Cortex of kidney (tissue), 1 donor: ENCODE data around the gene PIGH.

Experiments used
- DNase-seq: peaks from one replicate; lab custom pipeline; 2025; lab: John Stamatoyannopoulos, UW

PIGH gene

DNA sequence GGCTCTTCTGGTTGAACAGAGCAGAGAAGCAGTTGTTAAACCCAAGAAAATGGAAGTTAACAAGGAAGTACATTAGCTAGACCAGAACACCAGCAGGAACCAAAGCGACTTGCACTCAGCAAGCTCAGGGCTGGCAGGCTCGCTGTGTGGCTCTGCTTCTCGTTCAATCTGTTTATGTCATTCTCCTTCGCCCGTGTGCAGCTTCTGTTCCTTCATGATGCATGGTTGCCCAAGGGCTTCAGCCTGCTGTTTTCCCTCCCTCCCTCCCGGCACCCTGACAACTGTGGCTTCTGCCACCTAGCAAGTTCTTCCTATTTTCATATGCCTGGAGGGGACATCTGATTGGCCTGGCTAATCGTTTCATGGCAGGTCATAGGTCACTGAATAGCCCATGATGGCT lies 25.3 kb downstream of the PIGH start:
- no peak for DNase-seq

DNA sequence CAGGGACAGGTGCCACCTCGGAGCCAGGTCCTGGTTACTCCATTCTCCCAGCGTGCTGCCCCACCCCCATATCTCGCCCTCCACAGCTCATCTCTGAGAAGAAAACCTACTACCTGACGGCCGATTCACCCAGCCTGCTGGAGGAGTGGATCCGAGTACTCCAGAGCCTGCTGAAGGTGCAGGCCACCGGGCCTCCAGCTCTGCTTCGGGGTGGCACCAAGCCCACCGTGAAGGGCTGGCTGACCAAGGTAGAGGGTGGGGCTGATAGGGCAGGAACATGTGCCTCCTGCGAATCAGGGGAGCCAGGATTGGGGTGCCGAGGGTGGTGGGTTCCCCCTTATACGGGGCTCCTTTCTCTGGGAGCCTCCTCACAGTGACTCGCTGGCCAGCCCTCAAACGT lies 25.9 kb downstream of the PIGH start:
- DNase-seq = no peak

DNA sequence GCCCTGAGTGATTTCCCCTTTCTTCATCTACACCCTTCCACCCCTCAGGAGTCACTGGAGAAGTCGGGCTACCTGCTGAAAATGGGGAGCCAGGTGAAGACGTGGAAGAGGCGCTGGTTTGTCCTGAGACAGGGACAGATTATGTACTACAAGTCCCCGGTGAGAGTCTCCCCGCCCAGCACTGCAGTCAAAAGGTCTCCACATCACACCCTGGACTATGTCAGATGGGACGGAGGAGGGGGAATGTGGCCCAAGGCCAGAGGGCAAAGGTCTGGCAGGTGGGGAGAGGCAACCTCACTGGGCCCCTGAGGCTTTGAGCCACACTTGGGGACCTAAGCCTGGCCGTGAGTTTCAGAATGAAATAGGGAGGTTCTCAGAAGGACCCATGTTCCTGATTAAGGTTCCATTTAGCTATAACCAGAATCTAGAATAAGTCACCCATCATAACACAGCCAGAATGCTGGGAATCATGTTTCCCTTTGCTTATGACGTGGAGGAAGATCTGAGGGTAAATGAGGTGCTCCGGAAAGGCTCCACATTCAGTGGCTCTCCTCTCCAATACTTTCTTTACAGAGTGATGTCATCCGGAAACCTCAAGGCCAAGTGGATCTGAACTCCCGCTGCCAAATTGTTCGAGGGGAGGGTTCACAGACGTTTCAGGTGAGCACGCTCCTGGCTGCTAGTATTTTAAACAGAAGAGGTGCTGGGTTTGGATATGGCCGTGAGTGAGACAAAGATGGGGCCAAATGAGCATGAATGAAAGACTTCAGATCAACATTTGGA lies 26.6 kb downstream of the PIGH start:
- DNase-seq = no peak

DNA sequence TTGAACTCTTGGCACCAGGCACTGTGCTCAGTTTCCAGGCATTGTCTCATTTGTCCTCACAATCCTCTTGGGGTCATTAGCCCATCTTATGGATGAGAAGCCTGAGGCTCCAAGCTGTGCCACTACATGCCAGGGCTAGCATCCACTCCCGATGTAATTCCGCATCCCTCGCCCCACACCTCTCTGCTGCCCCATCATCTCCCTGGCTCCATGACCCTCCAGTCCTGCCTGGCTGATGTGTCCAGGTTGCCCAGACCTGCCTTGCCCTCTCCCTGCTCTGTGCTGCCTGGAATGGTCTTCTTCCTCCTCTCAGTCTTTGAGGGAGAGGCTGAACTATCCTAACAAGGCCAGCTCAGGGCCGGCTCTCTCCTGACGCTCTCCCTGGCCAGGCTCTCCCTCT lies 27.5 kb downstream of the PIGH start:
- no peak for DNase-seq

DNA sequence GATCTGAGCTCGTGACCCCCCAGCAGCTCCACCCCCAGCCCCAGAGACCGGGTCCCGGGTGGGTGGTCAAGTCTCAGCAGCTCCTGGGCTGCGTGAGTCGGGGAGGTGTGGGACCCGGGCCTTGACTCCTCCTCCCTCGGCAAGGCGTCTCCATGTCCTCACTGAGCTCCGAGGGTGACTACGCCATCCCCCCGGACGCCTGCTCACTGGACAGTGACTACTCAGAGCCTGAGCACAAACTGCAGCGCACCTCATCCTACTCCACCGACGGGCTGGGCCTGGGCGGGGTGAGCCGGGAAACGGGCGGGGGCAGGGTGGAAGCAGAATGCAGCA lies 28.1 kb downstream of the PIGH start:
- DNase-seq = no peak

DNA sequence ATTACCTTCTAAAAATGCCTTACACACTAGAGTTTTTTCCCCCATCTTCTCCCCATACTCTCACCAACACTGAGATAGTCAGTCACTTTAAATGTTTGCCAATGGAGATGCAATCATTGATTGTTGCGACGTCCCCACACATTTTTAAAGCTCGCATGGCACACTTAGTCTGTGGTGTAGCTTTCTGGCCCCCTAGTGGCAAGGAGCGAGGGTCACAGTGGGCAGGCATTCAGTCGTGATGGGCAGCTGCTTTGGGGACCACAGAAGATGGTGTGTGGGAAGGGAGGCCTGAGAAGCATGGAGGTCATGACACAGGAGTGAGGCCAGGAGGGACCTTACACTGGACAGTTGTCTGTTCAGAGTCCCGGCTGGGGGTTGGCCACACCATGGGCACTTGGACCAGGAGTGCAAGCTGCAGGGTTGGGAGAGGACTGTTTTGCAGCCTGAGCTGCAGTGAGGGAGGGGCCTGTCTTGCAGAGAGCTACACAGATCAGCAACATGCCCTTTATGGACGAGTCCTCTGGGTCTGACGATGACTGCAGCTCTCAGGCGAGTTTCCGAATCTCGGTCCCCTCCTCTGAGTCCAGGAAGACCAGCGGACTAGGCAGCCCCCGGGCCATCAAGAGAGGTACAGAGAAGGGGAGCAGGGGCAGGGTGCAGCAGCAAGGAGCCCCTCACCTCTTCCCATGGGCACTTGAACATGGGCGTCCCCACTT lies 28.6 kb downstream of the PIGH start:
- DNase-seq = no peak

DNA sequence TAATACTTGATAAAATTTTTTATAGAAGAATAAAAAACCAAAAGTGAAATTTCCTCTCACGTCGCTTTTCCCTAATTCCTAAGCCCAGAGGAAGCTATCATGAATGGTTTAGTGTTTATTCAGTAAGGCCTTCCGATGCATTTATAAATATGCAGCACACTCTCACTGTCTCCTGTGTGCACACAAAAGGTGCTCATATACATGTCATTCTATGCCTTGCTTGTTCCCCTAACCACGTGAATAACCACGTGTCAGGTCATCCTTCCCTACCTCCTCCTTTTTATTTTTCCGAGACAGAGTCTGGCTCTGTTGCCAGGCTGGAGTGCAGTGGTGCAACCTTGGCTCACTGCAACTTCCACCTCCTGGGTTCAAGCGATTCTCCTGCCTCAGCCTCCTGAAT lies 29.6 kb downstream of the PIGH start:
- no peak for DNase-seq

DNA sequence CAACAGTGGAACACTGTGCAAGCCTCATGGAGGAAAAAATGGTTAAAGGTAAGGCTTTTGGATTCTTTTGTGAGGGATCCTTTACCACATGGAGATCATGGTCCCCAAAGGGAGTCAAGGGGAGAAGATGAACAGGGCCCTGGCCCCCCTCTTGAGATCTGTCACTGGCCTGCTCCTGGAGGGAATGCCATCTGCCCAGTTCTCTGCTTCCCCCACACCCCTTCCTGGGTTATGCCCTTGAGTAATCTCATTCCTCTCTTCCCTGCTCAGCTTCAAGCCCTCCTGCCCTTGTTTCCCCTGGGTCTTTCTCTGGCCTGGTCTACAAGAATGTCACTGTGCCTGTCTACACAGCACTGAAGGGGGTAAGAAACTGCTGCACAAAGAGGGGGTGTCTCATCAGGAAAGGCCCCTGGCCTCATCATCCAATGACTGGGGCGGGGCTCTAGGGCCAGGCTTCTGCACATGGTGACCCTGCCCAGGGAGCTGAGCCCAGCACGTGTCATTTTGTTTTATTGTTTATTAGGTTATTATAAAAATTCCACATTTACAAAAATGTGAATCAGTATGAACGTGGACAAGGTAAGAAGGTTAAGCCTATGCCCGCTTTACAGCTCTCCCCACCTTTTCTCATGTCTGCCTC lies 30.3 kb downstream of the PIGH start:
- DNase-seq = no peak

DNA sequence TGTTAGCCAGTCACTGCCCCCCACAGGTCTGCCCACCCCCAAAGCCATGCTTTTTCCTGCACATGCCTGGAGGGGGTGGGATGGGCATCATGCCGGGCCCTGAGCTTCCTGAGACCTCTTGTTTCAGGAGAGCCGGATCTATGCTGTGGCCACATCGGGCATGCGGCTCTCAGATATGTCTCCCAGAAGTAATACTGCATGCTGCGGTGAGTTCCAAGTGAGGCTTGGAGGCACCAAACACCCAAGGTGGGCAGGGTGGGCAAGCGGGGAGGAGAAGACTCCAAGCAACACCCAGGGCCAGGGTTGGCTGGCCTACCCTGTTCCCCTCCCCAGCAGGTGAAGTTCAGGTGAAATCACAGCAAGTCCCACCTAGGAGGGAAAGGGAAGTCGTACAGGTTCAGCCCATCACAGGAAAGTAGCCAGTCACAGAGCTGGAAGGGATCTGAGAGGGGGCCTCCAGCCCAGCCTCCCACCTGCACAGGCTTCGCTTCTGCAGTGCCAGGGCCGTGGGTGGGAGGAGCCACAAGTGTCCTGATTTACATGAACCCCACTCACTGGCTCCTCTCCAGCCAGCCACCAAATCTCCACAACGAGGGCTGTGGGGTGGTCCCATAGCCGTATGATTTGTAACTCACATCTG lies 30.9 kb downstream of the PIGH start:
- no peak for DNase-seq

DNA sequence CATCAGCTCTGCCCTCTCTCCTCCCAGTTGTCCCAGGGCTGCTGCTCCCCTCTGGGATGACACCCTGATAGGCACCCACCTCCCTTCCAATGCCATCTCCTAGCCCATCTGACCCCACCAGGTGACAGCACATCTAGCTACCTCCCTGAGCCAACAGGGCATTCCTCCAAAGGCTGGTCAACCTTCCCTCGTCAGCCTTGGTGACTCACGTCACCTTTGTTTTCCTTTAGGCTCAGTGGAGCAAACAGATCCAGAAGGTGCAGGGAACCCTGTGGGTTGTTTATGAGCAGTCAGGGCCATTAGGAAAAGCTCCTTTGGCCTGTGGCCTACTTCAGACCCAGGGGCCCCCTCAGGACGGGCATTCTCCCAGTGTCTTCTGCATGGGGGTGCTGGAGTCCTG lies 32.4 kb downstream of the PIGH start:
- DNase-seq = no peak

DNA sequence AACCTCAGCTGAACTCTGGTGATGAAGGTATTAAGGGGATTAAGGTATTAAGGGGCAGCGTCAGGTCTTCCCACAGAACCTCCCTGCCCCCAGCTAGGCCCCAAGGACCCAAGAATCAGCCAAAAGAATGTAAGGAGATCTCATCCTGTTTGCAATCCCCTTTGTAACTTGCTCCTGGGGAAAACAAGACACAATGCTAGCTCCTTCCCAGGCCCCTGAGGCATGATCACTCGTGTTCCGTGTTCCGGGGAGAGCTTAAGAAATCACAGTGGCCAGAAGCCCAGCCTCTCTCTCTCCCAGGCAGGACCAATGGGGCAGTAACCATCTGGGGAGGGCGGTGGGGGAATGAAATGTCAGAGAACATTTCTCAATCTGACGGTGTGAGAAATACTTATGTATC lies 33.2 kb downstream of the PIGH start:
- no peak for DNase-seq

DNA sequence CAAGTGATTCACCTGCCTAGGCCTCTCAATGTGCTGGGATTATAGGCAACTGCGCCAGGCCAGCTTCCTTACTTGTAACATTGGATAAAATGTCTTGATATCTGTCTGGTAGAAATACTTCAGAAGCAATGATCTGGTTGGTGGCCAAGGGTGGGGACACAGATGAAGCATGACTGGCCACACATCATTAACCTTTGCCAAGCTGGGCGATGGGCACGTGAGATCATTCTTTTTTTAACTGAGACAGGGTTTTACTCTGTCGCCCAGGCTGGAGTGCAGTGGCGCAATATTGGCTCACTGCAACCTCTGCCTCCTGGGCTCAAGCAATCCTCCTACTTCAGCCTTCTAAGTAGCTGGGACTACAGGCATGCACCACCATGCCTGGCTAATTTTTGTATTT lies 35.8 kb downstream of the PIGH start:
- DNase-seq = no peak

DNA sequence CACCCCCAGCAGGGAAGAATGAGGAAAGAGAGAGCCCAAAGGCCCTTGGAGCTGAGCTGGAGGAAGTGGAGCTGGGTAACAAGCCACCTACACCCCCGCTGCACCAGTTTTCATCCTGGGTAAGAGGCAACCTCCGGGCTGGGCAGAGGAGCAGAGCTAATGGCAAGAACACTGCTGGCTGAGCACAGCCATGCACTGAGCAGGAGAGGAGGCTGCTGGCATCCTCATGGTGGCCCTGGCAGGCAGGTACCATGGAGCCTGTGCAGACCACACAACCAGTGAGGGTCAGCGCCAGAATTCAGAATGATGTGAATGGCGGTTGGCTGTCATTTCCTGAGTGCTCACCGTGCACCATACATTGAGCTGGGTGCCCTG lies 37.3 kb downstream of the PIGH start:
- no peak for DNase-seq

DNA sequence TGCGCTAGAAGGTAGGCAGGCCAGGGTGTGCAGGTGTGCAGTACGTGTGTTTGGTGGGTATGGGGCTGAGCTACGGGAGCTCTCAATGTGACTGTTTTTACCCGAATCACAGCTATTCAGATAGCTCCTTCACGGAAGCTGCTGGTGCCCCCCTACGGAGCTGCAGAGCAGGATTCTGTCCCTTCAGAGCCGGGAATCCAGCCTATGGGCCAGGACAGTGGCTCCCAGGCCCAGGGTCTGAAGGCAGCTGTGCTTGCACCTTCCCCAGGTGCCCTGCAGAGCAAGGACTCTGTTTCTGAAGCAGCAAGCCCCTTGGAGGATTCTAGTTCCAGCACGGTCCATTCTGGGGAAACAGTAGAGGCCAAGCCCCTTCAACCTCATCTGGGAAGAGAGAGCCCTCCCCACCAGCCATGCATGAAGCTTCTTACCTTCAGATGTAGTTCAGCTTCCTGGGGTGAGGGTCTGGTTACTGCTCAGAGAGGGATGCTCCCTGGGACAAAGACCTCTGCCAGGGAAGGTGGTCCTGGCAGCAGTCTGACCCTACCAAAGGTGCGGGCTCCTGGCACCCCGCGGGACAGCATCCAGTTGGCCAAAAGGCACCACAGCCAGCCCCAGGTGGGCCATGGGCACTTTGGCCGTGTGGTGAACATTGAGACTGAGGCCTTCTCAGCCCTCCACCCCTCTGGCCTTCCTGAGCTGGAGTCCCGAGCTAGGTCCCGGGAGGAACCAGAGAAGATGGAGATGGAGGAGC lies 37.9 kb downstream of the PIGH start:
- no peak for DNase-seq

DNA sequence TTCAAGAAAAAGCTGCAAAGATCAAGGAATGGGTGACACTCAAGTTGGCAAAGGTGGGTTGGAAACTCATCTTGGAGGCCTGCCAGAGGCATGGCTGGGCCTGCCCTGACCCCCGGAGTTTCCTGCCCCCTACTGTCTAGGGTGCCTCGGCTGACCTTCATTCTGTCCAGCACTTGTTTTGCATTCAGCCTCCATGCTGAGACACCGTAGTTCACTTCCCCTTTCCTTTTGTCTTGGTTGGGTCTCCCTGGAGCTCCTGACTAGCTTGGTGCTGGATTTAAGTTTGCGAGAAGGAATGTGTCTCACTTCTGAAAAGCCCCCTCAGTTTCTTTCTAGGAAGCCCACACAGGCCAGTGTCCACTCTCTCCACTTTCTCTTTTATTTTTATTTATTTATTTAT lies 40.4 kb downstream of the PIGH start:
- DNase-seq = no peak

DNA sequence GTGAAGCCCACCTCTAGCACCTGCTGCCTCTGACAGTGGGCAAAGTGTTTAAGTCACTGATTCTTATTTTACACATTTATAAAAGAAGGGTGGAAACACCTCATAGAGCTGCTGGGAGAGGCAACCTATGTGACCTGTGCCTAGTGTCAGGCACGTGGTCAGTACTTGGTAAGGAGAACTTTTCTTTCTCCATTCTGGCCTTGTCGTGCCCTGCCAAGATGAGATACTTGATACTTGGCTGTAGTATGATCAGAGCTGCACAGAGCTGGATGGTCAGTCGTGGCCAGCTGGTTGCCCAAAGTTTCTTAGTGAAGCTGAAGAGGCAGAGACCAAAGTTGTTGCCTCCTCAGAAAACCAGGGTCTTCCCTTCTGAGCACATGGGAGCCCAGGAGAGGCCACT lies 42.4 kb downstream of the PIGH start:
- no peak for DNase-seq

DNA sequence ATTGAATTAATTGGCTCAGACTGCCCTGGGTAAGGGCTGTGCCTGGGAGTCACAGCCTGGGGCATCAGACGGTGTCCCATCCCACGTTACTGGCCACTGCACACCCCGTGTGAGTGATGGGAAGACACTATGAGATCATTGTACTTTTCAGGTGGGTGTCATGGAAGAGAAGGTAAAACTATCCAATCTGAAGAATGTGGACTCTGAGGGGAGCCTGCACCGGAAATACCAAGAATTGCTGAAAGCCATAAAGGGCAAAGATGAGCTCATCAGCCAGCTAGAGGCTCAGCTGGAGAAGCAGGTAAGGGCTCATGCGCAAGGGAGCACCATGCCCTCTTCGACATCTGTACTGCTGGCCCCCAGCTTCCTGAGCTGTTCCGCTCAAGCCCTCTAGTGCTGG lies 43.0 kb downstream of the PIGH start:
- no peak for DNase-seq

DNA sequence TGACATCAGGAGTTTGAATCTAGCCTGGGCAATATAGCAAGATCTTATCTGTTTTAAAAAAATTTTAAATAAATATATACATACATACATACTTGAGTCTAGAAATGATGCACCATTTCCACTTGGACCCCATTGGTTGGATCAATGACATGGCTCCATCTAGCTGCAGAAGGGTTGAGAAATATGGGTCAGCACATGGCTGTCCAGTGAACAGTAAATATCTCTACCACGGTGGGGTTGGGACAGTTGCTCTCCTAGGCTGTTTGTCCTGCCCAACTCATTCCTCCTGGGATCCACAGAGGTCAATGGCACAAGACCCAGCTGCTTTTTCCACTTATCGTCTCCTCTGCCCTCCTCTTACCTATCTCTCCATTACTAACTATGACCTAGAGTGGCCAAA lies 43.4 kb downstream of the PIGH start:
- DNase-seq = no peak

DNA sequence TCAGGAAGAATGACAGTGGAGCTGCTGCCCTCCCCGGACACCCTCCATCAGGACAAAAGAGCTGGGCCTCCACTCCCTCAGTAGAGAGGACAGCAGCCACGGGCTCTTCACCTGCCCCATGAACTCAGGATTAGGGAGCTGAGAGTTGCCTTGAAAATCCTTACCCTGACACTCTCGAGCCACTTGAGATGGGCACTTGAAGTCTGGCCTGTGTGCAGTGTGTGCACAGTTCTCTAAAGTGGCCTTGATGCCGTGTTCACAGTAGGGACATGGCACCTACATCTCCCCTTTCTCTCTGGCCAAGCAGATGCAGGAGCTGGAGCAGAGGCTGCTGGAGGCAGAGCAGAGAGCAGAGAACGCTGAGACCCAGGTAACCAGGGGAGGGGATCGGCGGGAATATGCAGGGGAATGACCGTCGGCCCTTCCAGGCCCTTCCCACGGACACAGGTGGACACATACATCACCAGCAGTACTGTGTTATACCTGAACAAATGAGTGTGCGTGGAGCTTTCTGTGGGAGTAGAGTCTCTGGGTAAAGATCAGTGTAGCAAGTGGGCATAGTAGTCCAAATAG lies 44.5 kb downstream of the PIGH start:
- no peak for DNase-seq

DNA sequence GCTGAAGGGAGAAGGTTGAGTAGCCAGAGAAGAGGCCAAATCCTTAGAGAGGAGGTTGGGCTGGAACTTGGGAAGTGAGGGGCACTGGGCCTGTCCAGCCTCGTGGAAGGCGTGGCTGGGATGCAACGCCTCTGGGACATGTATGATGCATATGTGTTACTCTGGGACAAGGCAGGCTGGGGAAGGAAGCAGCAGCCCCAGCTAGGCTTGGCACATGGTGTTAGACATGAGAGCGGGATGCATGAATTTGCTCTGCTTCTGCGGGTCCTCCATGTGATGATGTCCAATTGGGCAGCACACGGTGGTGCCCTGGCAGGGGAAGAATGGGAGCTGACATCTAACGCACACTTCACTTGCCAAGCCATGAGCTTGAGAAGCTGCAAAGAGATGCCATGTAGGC lies 45.7 kb downstream of the PIGH start:
- no peak for DNase-seq

DNA sequence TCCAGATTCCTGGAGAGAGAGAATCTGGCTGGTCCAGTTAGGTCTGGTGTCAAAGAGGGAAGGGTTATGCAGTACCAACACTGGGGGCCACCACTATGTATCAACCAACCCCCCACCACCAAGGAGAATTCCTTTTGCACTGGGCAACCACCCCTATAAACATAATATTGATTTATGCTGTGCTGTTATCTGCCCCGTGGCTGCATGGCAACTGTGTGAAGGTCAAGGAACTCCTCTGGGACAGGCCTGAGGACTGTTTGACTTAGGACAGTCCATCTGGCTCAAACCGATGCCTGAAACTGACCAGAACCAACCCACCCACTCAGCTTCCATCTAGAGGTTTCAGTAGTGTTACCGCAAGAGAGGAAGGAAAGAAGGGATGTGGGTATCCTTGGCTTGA lies 46.5 kb downstream of the PIGH start:
- no peak for DNase-seq

DNA sequence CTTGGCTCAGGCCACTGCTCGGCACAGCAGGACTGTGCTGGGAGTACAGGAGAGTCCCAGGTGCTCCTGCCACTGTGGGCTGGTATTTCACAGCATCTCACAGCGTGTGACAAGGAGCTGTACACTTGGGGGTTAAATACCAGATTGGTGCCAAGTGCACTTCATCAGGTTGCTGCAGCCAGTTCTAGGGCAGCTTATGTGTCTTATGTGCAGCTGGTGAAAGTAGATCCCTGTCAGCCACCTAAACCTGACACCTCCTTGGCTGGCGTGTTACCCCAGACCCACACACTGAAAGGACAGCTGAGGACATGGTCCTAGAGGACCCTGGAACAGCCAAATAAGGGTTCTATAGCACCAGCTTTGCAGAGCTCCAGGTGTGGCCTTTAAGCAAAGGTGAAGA lies 48.1 kb downstream of the PIGH start:
- DNase-seq = no peak
